ENCODE measurements around the gene HCRT. TPM values are rescaled to one million over a fixed set of nuclear protein-coding genes. Genes with fewer than 3 reads are reported as not detected.
"Not testable (repeated sequence)": the region's sequence is repeated elsewhere in the genome, so short reads cannot be mapped to it uniquely, and the experiment has no call there.

The HCRT gene
- total RNA-seq, 2 donors from 2014 or later = not detected

DNA sequence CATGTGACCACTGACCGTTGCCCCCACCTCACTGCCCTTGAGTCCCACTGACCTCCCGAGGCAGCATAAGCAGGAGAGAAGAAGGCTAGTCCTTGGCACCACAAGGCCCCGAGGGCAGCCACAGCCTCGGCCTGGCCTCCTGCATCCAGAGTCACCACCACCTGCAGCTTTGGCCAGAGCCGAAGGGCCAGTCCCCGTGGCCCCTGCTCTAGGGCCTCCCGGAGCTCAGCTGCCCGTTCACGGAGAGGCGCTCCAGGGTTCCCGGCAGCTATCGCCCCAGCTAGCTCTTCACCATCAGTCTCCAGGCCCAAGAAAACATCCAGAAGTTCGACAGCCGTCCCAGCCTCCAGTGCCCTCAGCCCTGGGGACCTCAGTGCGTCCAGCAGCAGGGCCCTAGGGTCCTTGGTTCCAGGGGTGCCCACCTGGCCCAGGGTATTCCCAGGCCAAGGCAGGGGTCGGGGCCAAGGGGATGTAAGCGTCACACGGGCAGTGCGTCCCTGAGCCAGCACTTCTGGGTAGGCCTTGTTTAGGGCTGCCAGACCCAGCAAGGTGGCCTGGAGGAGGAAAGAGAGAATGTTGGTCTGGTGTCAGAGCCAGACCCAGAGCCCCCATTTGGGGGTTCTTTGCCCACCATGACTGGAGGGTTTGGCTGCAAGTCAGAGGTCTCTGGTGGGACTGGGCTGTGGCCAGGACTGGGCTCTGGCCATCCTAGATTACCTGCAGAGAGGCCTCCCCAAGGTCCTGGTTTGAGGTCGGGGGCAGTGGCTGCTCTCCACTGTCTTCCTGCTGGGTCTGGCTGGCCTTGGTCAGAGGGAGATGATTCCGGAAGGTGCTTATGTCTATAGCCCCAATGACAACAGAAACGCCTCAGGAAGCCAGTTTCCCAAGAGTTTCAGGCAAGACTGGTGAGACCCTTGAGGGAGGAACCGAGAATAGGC is 7.2 kb upstream of the HCRT start:
- Mint-ChIP-seq H3K4me1 (ENCODE audit: low read depth) (peaks cover 25% of the 10 kb centered on the region), H3K27me3 (ENCODE audit: low read depth) (no peaks in the 10 kb centered on the region), H3K4me3 (peak overlapping the region; percentile 95 to 97), H3K27ac (no peak overlapping the region), H3K36me3 (ENCODE audit: insufficient read depth in 2 of 2) (no peaks in the 10 kb centered on the region), H3K9me3 (no peaks in the 10 kb centered on the region)
- DNase-seq = no peak
- no peak for ATAC-seq (replicated peaks in 1 of 2)

DNA sequence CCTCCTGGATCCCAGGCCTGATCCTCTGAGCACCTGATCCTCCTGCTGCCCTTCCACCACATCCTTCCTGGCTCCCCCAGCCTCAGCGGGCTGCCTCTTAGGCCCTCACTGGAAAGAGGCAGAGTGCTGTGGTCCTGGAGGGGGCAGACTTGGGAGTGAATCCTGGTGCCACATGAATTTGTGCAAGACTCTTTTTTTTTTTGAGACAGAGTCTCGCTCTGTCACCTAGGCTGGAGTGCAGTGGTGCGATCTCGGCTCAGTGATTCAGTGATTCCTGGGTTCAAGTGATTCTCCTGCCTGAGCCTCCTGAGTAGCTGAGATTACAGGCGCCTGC is 6.0 kb upstream of the HCRT start:
- ATAC-seq (replicated peaks in 1 of 2) = no peak
- Mint-ChIP-seq H3K27me3 (ENCODE audit: low read depth) (no peaks in the 10 kb centered on the region), H3K36me3 (ENCODE audit: insufficient read depth in 2 of 2) (no peaks in the 10 kb centered on the region), H3K4me3 (no peak overlapping the region), H3K27ac (no peak overlapping the region), H3K4me1 (ENCODE audit: low read depth) (peaks cover 30% of the 10 kb centered on the region), H3K9me3 (no peaks in the 10 kb centered on the region)
- no peak for DNase-seq

DNA sequence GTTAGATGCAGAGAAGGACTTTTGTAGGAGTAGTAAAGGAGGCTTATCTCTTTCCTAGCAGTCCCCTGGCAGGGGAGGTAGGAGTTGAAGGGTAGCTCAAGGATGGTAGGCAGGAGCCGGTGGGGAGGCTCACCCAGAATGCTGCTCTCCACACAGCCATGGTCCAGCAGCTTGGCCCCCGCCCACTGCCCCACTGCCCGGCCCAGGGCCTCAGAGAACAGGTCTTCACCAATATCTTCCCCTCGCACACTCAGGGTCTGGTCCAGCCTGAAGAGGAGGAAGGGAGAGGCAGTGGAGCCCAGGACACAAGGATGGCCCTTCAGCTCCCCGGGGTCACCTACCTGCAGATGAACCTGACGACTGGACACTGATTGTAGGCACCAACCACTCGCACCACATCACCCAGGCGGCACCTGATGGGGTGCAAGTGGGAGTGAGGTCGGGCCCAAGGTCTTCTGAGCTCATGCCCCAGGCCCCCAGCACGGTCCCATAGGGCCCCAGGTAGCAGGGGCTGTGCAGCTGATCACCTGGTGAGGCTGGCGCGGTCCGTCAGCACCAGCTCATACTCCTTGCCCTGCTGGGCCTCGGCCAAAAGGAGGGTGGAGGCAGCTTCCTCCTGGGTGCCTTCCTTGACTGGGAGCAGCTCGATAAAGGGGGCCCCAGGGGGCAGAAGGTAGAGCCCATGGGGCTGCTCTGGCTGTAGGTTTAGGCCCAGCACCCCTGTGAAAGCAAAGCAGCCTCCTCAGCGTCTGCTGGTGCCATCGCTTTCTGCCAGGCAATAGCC is 5.4 kb upstream of the HCRT start:
- H3K27ac Mint-ChIP-seq = no peak overlapping the region

DNA sequence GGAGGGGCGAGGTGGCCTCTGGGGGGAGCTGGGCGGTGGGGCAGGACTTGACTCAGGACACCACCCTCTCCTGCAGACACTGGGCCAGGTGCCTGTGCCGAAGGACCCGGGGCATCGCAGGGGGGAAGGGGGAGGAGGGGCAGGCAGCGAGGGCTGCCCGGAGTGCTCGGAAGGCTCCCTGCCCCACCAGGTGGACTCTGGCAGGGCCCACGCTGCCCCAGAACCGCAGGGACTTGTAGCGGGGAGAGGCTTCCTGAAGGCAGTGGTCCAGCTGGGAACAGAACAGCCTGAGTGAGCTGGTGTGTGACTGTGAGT is 4.4 kb upstream of the HCRT start:
- no peak for DNase-seq
- ATAC-seq (replicated peaks in 1 of 2) = no peak
- Mint-ChIP-seq H3K4me3 (no peak overlapping the region), H3K27me3 (ENCODE audit: low read depth) (no peaks in the 10 kb centered on the region), H3K36me3 (ENCODE audit: insufficient read depth in 2 of 2) (no peaks in the 10 kb centered on the region), H3K9me3 (no peaks in the 10 kb centered on the region), H3K4me1 (ENCODE audit: low read depth) (peaks cover 37% of the 10 kb centered on the region), H3K27ac (no peak overlapping the region)

More for the DNA sequence above, 5.4 kb upstream of the HCRT start:
- peaks cover 30% of the 10 kb centered on the region for H3K4me1 Mint-ChIP-seq (ENCODE audit: low read depth)
- H3K4me3 Mint-ChIP-seq = no peak overlapping the region
- no peaks in the 10 kb centered on the region for H3K36me3 Mint-ChIP-seq (ENCODE audit: insufficient read depth in 2 of 2)
- H3K27me3 Mint-ChIP-seq (ENCODE audit: low read depth) = no peaks in the 10 kb centered on the region
- ATAC-seq (replicated peaks in 1 of 2) (no peak), DNase-seq (no peak)
- H3K9me3 Mint-ChIP-seq = no peaks in the 10 kb centered on the region

DNA sequence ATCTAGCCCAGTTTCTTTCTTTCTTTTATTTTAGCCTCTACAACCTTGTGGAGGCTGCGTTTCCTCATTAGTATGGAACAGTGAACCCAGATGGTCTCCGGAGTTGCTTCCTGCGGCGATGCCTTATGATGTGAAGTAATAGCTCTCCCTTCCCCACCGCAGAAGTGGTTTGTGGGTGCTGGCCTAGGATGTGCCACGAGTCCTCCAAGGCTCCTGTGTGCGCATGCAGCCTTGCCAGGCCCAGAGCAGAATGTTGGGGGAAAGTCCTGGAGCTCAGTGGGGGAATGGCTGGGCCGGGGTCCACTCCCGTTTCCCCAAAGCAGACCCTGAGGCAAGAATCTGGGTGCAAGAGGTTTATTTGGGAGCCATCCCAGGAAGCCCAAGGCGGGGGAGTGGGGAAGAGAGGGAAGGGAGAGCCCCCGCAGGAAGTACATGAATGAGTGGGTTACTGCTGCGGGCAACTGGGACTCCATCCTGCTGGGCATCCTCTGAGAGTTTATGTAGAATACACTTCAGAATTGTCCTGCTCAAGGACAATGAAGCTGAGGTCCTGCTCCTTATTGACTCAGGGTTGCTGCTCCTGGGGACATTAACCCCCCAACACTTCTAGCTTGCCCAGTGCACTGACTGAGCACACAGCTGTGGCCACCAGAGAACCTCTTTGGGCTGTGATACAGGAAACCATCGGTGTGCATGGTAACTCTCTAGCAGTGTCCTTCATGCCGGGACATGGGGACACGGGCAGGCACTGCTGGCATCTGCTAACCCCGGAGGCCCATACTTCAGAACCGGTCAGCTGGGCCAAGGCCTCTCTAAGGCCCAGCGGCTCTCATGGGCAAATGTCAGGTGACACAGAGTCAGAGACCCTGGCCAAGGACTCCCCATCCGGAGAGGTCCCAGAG is 3.7 kb upstream of the HCRT start:
- Mint-ChIP-seq H3K4me3 (no peak overlapping the region), H3K9me3 (no peaks in the 10 kb centered on the region), H3K27ac (no peak overlapping the region), H3K36me3 (ENCODE audit: insufficient read depth in 2 of 2) (no peaks in the 10 kb centered on the region), H3K27me3 (ENCODE audit: low read depth) (no peaks in the 10 kb centered on the region), H3K4me1 (ENCODE audit: low read depth) (peaks cover 35% of the 10 kb centered on the region)
- no peak for ATAC-seq (replicated peaks in 1 of 2)
- no peak for DNase-seq

DNA sequence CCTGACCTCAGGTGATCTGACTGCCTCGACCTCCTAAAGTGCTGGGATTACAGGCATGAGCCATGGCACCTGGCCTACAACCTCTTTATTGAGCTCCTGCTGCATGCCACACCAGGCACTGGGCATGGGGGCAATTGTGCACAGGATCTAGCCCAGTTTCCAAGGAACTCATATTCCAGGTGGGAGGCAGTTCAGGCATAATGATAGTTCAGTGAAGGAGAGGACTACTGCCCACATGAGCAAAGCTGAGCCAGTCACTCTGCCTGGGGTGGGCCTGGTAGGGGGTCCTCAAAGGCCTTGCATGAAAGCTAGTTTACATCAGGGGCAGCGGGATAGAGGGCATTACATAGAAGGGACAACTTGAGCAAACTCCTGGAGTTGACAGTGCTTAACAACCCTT is 2.6 kb upstream of the HCRT start:
- H3K27me3 Mint-ChIP-seq (ENCODE audit: low read depth) = no peaks in the 10 kb centered on the region
- peaks cover 35% of the 10 kb centered on the region for H3K4me1 Mint-ChIP-seq (ENCODE audit: low read depth)
- ATAC-seq (replicated peaks in 1 of 2) (no peak), DNase-seq (no peak)
- H3K9me3 Mint-ChIP-seq = no peaks in the 10 kb centered on the region
- no peak overlapping the region for H3K4me3 Mint-ChIP-seq
- H3K27ac Mint-ChIP-seq = no peak overlapping the region
- no peaks in the 10 kb centered on the region for H3K36me3 Mint-ChIP-seq (ENCODE audit: insufficient read depth in 2 of 2)

DNA sequence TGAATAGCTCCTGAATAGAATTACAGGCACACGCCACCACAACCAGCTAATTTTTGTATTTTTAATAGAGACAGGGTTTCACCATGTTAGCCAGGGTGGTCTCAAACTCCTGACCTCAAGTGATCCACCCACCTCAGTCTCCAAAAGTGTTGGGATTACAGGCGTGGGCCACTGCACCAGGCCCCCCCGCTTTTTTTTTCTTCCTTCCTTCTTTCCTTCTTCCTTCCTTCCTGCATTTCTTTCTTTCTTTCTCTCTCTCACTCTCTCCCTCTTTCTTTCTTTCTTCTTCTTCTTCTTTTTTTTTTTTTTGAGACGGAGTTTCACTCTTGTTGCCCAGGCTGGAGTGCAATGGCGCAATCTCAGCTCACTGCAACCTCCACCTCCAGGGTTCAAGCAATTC is 939 bp upstream of the HCRT start:
- not testable (repeated sequence) for DNase-seq; ATAC-seq (replicated peaks in 1 of 2); H3K9me3 Mint-ChIP-seq; H3K36me3 Mint-ChIP-seq (ENCODE audit: insufficient read depth in 2 of 2)
- Mint-ChIP-seq H3K27me3 (ENCODE audit: low read depth) (peaks cover 13% of the 10 kb centered on the region), H3K27ac (peak overlapping the region; percentile 9), H3K4me1 (ENCODE audit: low read depth) (peaks cover 44% of the 10 kb centered on the region), H3K4me3 (peak overlapping the region in 1 of 2 donors; percentile 23)

DNA sequence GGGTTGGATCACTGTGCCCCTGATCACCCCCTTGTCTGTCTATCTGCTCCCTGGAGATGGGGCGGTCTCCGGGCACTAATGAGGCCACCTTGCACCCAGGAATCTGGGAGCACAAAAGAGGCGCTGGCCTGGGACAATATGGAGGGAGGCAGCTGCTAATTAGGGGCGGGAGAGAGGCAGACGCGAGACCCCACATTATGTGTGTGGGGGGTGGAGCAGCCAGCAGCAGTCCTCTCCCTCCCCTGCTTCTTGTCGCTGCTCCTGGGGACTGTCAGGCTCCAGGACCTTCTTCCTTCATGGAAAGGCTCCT is 324 bp upstream of the HCRT start:
- Mint-ChIP-seq H3K27ac (no peak overlapping the region), H3K4me3 (peak overlapping the region in 1 of 2 donors; percentile 91), H3K27me3 (ENCODE audit: low read depth) (peaks cover 13% of the 10 kb centered on the region), H3K9me3 (no peaks in the 10 kb centered on the region), H3K36me3 (ENCODE audit: insufficient read depth in 2 of 2) (no peaks in the 10 kb centered on the region), H3K4me1 (ENCODE audit: low read depth) (peaks cover 45% of the 10 kb centered on the region)
- ATAC-seq (replicated peaks in 1 of 2) (no peak), DNase-seq (no peak)

DNA sequence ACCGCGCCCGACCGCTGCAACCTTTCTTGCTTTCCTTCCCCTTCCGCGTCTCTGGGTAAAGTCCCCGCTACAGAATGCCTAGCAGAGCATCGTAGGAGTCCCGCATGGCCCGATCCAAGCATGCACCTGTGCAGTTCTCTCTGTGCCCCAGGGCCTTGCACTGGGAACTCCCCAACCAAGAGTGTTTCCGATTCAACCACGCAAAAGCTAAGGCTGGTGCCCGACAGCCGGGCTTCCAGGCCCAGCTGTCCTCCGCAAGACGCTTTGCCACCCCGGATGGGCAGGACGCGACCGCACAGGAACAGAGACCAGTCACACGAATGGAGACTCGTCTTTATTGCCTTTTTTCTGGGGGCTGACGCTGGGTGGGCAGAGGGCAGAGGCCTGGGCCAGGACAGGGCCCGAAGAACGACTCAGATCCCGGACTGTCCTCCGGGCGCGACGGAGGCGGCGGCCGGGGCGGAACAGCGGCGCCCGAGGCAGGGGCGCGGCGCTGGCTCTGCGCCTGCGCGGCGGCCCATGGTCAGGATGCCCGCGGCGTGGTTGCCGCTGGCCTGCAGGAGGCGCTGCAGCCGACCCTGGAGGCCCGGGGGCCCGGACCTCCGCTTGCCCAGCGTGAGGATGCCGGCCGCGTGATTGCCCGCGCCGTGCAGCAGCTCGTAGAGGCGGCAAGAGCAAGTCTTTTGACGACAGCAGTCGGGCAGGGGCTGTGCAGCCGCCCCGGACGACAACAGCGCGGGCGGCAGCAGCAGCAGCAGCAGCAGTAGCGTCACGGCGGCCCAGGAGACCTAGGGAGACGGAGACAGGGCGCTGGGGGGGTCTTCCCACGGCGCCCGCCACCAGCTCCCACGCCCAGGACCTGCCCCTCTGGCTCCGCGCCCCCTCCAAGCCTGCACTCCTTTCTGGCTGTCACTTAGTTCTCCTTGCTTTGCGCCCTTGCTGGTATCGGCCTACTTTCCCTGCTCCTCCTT is 1.2 kb downstream of the HCRT start:
- H3K4me3 Mint-ChIP-seq = peak overlapping the region; percentile 91 to 93
- H3K36me3 Mint-ChIP-seq (ENCODE audit: insufficient read depth in 2 of 2) = no peaks in the 10 kb centered on the region
- peak overlapping the region; percentile 60 for H3K27ac Mint-ChIP-seq
- H3K9me3 Mint-ChIP-seq = no peaks in the 10 kb centered on the region
- H3K27me3 Mint-ChIP-seq (ENCODE audit: low read depth) = peaks cover 21% of the 10 kb centered on the region
- DNase-seq (peak; percentile 84 to 93), ATAC-seq (replicated peaks in 1 of 2) (peak; percentile 73 to 74)
- peaks cover 53% of the 10 kb centered on the region for H3K4me1 Mint-ChIP-seq (ENCODE audit: low read depth)

DNA sequence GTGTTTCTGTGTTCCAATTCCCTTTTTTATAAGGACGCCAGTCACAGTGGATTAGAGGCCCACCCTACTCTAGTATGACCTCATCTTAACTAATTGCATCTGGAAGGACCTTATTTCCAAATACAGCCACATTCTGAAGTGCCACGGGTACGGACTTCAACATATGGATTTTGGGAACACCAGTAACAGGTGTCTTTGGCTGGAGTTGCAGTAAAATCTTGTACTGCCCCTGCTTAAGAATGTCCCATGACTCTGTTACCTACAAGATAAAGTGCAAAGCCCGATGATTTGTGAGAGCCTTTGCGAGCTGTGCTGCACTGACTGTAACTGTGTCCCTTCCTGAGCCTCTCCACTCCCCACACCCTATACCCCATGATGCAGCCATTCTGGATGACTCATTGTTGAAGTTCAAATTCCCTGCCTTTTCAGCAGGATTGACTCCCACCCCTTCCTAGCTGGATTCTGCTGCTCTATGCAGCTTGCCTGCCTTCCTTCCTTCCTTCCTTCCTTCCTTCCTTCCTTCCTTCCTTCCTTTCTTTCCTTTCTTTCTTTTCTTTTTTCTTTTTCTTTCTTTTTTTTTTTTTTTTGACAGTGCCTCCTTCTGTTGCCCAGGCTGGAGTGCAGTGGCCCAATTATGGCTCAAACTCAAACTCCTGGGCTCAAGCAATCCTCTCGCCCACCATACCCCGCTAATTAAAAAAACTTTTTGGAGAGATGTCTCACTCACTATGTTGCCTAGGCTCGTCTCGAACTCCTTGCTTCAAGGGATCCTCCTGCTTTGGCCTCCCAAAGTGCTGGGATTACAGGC is 2.1 kb downstream of the HCRT start:
- Mint-ChIP-seq H3K4me3 (peak overlapping the region; percentile 91 to 93), H3K4me1 (ENCODE audit: low read depth) (peaks cover 62% of the 10 kb centered on the region)

DNA sequence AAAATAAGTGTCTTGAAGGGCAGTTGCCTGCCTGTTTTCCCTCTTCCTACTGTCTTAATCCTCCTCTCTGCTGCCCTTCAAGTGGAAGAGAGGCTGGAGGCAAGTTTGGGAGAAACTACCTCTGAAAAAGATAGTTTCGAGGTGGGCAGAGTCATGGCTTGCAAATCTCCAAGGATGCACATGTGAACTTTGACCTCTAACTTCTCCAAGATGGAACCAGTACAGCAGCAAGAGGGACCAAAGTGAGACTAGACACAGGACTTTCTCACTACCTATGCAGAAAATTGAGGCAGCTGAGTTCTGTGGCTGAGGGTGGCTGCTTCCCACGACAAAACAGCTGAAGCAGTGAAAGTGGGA is 3.4 kb downstream of the HCRT start:
- peaks cover 27% of the 10 kb centered on the region for H3K27me3 Mint-ChIP-seq (ENCODE audit: low read depth)
- ATAC-seq (replicated peaks in 1 of 2) (no peak), DNase-seq (no peak)
- no peak overlapping the region for H3K27ac Mint-ChIP-seq
- no peaks in the 10 kb centered on the region for H3K36me3 Mint-ChIP-seq (ENCODE audit: insufficient read depth in 2 of 2)
- H3K4me1 Mint-ChIP-seq (ENCODE audit: low read depth) = peaks cover 58% of the 10 kb centered on the region
- H3K9me3 Mint-ChIP-seq = no peaks in the 10 kb centered on the region
- peak overlapping the region; percentile 65 to 73 for H3K4me3 Mint-ChIP-seq

More for the DNA sequence above, 2.1 kb downstream of the HCRT start:
- H3K9me3 Mint-ChIP-seq = no peaks in the 10 kb centered on the region
- no peaks in the 10 kb centered on the region for H3K36me3 Mint-ChIP-seq (ENCODE audit: insufficient read depth in 2 of 2)
- DNase-seq (no peak), ATAC-seq (replicated peaks in 1 of 2) (no peak)
- H3K27me3 Mint-ChIP-seq (ENCODE audit: low read depth) = peaks cover 27% of the 10 kb centered on the region
- H3K27ac Mint-ChIP-seq = peak overlapping the region; percentile 59
